ENCODE measurements around the gene SUMO4.

The SUMO4 gene

GRCh38 chr6:149392093-149392492 lies 8.0 kb upstream of the SUMO4 start:
- DNase-seq: no peak

- DNase-seq: no peak
These were observed 7.5 kb upstream of the SUMO4 start for GRCh38 chr6:149392535-149392934.

GRCh38 chr6:149393002-149393679 lies 6.9 kb upstream of the SUMO4 start:
- DNase-seq: no peak

- DNase-seq: no peak
These were observed 4.9 kb upstream of the SUMO4 start for GRCh38 chr6:149395185-149395584.

GRCh38 chr6:149397384-149397783 lies 2.7 kb upstream of the SUMO4 start:
- DNase-seq: no peak

GRCh38 chr6:149403534-149403933 lies 3.5 kb downstream of the SUMO4 start:
- no peak for DNase-seq

GRCh38 chr6:149405823-149406765 lies 6.0 kb downstream of the SUMO4 start:
- DNase-seq: no peak

- no peak for DNase-seq
These were observed 9.6 kb downstream of the SUMO4 start for GRCh38 chr6:149409617-149410016.

GRCh38 chr6:149410557-149410956 lies 10.5 kb downstream of the SUMO4 start:
- no peak for DNase-seq

- no peak for DNase-seq
These were observed 13.9 kb downstream of the SUMO4 start for GRCh38 chr6:149414009-149414408.

GRCh38 chr6:149414821-149415220 lies 14.8 kb downstream of the SUMO4 start:
- no peak for DNase-seq

GRCh38 chr6:149419696-149420404 lies 19.8 kb downstream of the SUMO4 start:
- no peak for DNase-seq

GRCh38 chr6:149421132-149421531 lies 21.1 kb downstream of the SUMO4 start:
- DNase-seq: no peak

GRCh38 chr6:149422581-149422980 lies 22.5 kb downstream of the SUMO4 start:
- DNase-seq: no peak

GRCh38 chr6:149423964-149424440 lies 23.9 kb downstream of the SUMO4 start:
- DNase-seq: no peak

GRCh38 chr6:149425224-149425623 lies 25.2 kb downstream of the SUMO4 start:
- no peak for DNase-seq

- DNase-seq: no peak
These were observed 25.7 kb downstream of the SUMO4 start for GRCh38 chr6:149425754-149426153.

GRCh38 chr6:149428606-149429005 lies 28.5 kb downstream of the SUMO4 start:
- DNase-seq: no peak

GRCh38 chr6:149429427-149430360 lies 29.6 kb downstream of the SUMO4 start:
- no peak for DNase-seq

- DNase-seq: peak; percentile 86
These were observed 32.1 kb downstream of the SUMO4 start for GRCh38 chr6:149431905-149432775.

- no peak for DNase-seq
These were observed 33.3 kb downstream of the SUMO4 start for GRCh38 chr6:149433405-149433804.
